Karpas-422 (cell line): Measurements from ENCODE around the gene CEP170B. TPM values are rescaled to one million over a fixed set of nuclear protein-coding genes. Genes with fewer than 3 reads are reported as not detected.
A peak's percentile ranks its signal among the peaks of the same experiment; 100 is the strongest.

Source experiments
- DNase-seq: peaks from one replicate; pipeline ENCODE4 v3.0.0-alpha.2; 2015
- H2AFZ ChIP-seq: fragments of 200-600 bp; sonication (generic); 2 replicates; pipeline ENCODE4 v1.6.1; 2014; ENCODE audit warnings: antibody characterized with exemption, low read length, mixed read lengths
- H3K27ac ChIP-seq: fragments of 200-600 bp; sonication (generic); 2 replicates; pipeline ENCODE4 v1.5.1; 2014; ENCODE audit warnings: mild to moderate bottlenecking, low read length, moderate library complexity
- H3K27me3 ChIP-seq: fragments of 200-600 bp; sonication (generic); 2 replicates; pipeline ENCODE4 v1.6.1; 2014; ENCODE audit warnings: low read length, mixed read lengths
- H3K36me3 ChIP-seq: fragments of 200-600 bp; sonication (generic); 2 replicates; pipeline ENCODE4 v1.6.1; 2014; ENCODE audit warnings: low read length, mixed read lengths; ENCODE audit not compliant: insufficient read depth
- H3K4me1 ChIP-seq: fragments of 200-600 bp; sonication (generic); 2 replicates; pipeline ENCODE4 v1.6.1; 2014; ENCODE audit warnings: mild to moderate bottlenecking, low read length, mixed read lengths
- H3K4me2 ChIP-seq: fragments of 200-600 bp; sonication (generic); 2 replicates; pipeline ENCODE4 v1.6.1; 2014; ENCODE audit warnings: low read length, low read depth, mild to moderate bottlenecking; ENCODE audit not compliant: poor library complexity, severe bottlenecking
- H3K4me3 ChIP-seq: fragments of 200-600 bp; sonication (generic); 2 replicates; pipeline ENCODE4 v1.5.1; 2014; ENCODE audit warnings: mild to moderate bottlenecking, antibody characterized with exemption, low read length, mixed read lengths
- H3K79me2 ChIP-seq: fragments of 200-600 bp; sonication (generic); 2 replicates; pipeline ENCODE4 v1.6.1; 2014; ENCODE audit warnings: mild to moderate bottlenecking, low read length, mixed read lengths
- H3K9ac ChIP-seq: fragments of 200-600 bp; sonication (generic); 2 replicates; pipeline ENCODE4 v1.6.0; 2014; ENCODE audit warnings: low read length
- H3K9me2 ChIP-seq: fragments of 200-600 bp; sonication (generic), shearing (Covaris generic); replicated peaks from 2 replicates; pipeline ENCODE4 v1.6.0; 2014; ENCODE audit warnings: mild to moderate bottlenecking, low read length, moderate library complexity; ENCODE audit not compliant: insufficient read depth
- H3K9me3 ChIP-seq: fragments of 300-700, 200-600 bp; sonication (generic); 2 replicates; pipeline ENCODE4 v1.6.1; 2014; ENCODE audit warnings: low read length, mixed read lengths
- H4K20me1 ChIP-seq: fragments of 200-600 bp; sonication (generic); 2 replicates; pipeline ENCODE4 v1.6.1; 2014; ENCODE audit warnings: mild to moderate bottlenecking, antibody characterized with exemption, low read length, low read depth; ENCODE audit not compliant: insufficient read depth
- total RNA-seq: library from RNA; depleted of rRNA; stranded (reverse); fragments of >200 nt; shearing (Covaris generic); gene quantifications from 2 replicates; pipeline ENCODE4 v1.2.3, GENCODE V29; 2014; ENCODE audit warnings: low replicate concordance; rRNA removed

Gene CEP170B
- total RNA-seq: 0.56 and 0.94 TPM in 2 replicates

GRCh38 chr14:104865081-104865630 lies at the start of gene CEP170B:
Gene CEP170B, plus strand, starts transcription at chr14:104865268. Its CDS starts 3,183 bp downstream, at chr14:104868451.
- Histone ChIP-seq H3K9me3 (peaks cover 14% of the 10 kb centered on the region; the same call in 1 of the 2 replicates), H3K79me2 (no peaks in the 10 kb centered on the region), H2AFZ (no peak within 1 kb of the TSS), H3K4me3 (peak within 1 kb of the TSS; percentile 55; the same call in 1 of the 2 replicates), H3K27me3 (no peaks in the 10 kb centered on the region), H3K36me3 (no peaks in the 10 kb centered on the region), H3K4me1 (peaks cover 2% of the 10 kb centered on the region; the same call in 1 of the 2 replicates), H4K20me1 (peaks cover 7% of the 10 kb centered on the region), H3K4me2 (peak within 1 kb of the TSS; percentile 59), H3K27ac (no peak within 1 kb of the TSS), H3K9ac (peak within 1 kb of the TSS; percentile 51), H3K9me2 (no peaks in the 10 kb centered on the region)
- peak; percentile 76 for DNase-seq

- H3K9ac ChIP-seq: peak overlapping the region; percentile 79
- no peaks in the 10 kb centered on the region; the same call in 1 of the 2 replicates for H3K36me3 ChIP-seq
- H3K4me1 ChIP-seq: peaks cover 27% of the 10 kb centered on the region
- no peaks in the 10 kb centered on the region for H3K9me2 ChIP-seq
- peak overlapping the region; percentile 5; the same call in 1 of the 2 replicates for H3K27ac ChIP-seq
- H3K27me3 ChIP-seq: no peaks in the 10 kb centered on the region
- no peaks in the 10 kb centered on the region for H3K9me3 ChIP-seq
- H3K79me2 ChIP-seq: peaks cover 19% of the 10 kb centered on the region
- H3K4me2 ChIP-seq: peak overlapping the region; percentile 98
- peak overlapping the region; percentile 85 for H3K4me3 ChIP-seq
- DNase-seq: no peak
- H4K20me1 ChIP-seq: no peaks in the 10 kb centered on the region
- peak overlapping the region; percentile 13; the same call in 1 of the 2 replicates for H2AFZ ChIP-seq
Measured at GRCh38 chr14:104816616-104816884, 48.5 kb upstream of the CEP170B start.

GRCh38 chr14:104817930-104818713 lies 46.9 kb upstream of the CEP170B start:
- no peak overlapping the region for H3K4me3 ChIP-seq
- H3K36me3 ChIP-seq: no peaks in the 10 kb centered on the region; the same call in 1 of the 2 replicates
- H2AFZ ChIP-seq: no peak overlapping the region
- no peaks in the 10 kb centered on the region for H3K9me3 ChIP-seq
- no peak overlapping the region for H3K27ac ChIP-seq
- H3K79me2 ChIP-seq: peaks cover 19% of the 10 kb centered on the region
- no peaks in the 10 kb centered on the region for H3K27me3 ChIP-seq
- no peaks in the 10 kb centered on the region for H3K9me2 ChIP-seq
- peaks cover 27% of the 10 kb centered on the region for H3K4me1 ChIP-seq
- H4K20me1 ChIP-seq: no peaks in the 10 kb centered on the region
- H3K9ac ChIP-seq: no peak overlapping the region
- no peak overlapping the region for H3K4me2 ChIP-seq
- no peak for DNase-seq

GRCh38 chr14:104818714-104819161 lies 46.3 kb upstream of the CEP170B start:
- Histone ChIP-seq H4K20me1 (no peaks in the 10 kb centered on the region), H3K4me3 (no peak overlapping the region), H3K27ac (no peak overlapping the region), H3K4me2 (no peak overlapping the region), H3K4me1 (peaks cover 27% of the 10 kb centered on the region), H3K9ac (no peak overlapping the region), H3K27me3 (no peaks in the 10 kb centered on the region), H2AFZ (no peak overlapping the region), H3K79me2 (peaks cover 19% of the 10 kb centered on the region), H3K9me3 (no peaks in the 10 kb centered on the region), H3K9me2 (no peaks in the 10 kb centered on the region), H3K36me3 (no peaks in the 10 kb centered on the region; the same call in 1 of the 2 replicates)
- no peak for DNase-seq

GRCh38 chr14:104819361-104819781 lies 45.7 kb upstream of the CEP170B start:
- Histone ChIP-seq H3K27ac (no peak overlapping the region), H2AFZ (no peak overlapping the region), H3K9me3 (no peaks in the 10 kb centered on the region), H3K79me2 (peaks cover 19% of the 10 kb centered on the region), H3K4me3 (no peak overlapping the region), H3K4me1 (peaks cover 24% of the 10 kb centered on the region), H3K9ac (no peak overlapping the region), H3K36me3 (no peaks in the 10 kb centered on the region; the same call in 1 of the 2 replicates), H3K9me2 (no peaks in the 10 kb centered on the region; the same call in 1 of the 2 replicates), H3K27me3 (no peaks in the 10 kb centered on the region; the same call in 1 of the 2 replicates), H3K4me2 (no peak overlapping the region), H4K20me1 (no peaks in the 10 kb centered on the region)
- DNase-seq: no peak

GRCh38 chr14:104820669-104821228 lies 44.3 kb upstream of the CEP170B start:
- H3K9me2 ChIP-seq: no peaks in the 10 kb centered on the region; the same call in 1 of the 2 replicates
- no peak overlapping the region for H3K4me2 ChIP-seq
- no peaks in the 10 kb centered on the region for H4K20me1 ChIP-seq
- no peak overlapping the region for H3K27ac ChIP-seq
- H3K36me3 ChIP-seq: no peaks in the 10 kb centered on the region; the same call in 1 of the 2 replicates
- H3K4me3 ChIP-seq: no peak overlapping the region
- H3K4me1 ChIP-seq: peaks cover 14% of the 10 kb centered on the region
- peaks cover 3% of the 10 kb centered on the region; the same call in 1 of the 2 replicates for H3K27me3 ChIP-seq
- no peak overlapping the region for H3K9ac ChIP-seq
- H3K79me2 ChIP-seq: peaks cover 6% of the 10 kb centered on the region
- DNase-seq: no peak
- H3K9me3 ChIP-seq: no peaks in the 10 kb centered on the region
- H2AFZ ChIP-seq: no peak overlapping the region

GRCh38 chr14:104821229-104821945 lies 43.7 kb upstream of the CEP170B start:
- no peak overlapping the region for H3K27ac ChIP-seq
- H4K20me1 ChIP-seq: no peaks in the 10 kb centered on the region
- H3K4me2 ChIP-seq: no peak overlapping the region
- DNase-seq: no peak
- H3K9me2 ChIP-seq: no peaks in the 10 kb centered on the region; the same call in 1 of the 2 replicates
- no peak overlapping the region for H3K4me3 ChIP-seq
- no peaks in the 10 kb centered on the region for H3K9me3 ChIP-seq
- no peak overlapping the region for H2AFZ ChIP-seq
- H3K9ac ChIP-seq: no peak overlapping the region
- peaks cover 12% of the 10 kb centered on the region for H3K4me1 ChIP-seq
- H3K79me2 ChIP-seq: peaks cover 6% of the 10 kb centered on the region
- no peaks in the 10 kb centered on the region; the same call in 1 of the 2 replicates for H3K36me3 ChIP-seq
- H3K27me3 ChIP-seq: peaks cover 3% of the 10 kb centered on the region; the same call in 1 of the 2 replicates
